GM21367 (cell line): Measurements from ENCODE around the gene SLC25A13.
"Not testable (repeated sequence)": the region's sequence is repeated elsewhere in the genome, so short reads cannot be mapped to it uniquely, and the experiment has no call there.

Experiments
- ATAC-seq: cut with Tn5 transposase; IDR thresholded peaks from one replicate; pipeline ENCODE4 v1.9.1; 2021; ENCODE audit not compliant: unreplicated experiment

SLC25A13 gene

GRCh38 chr7:96299496-96299895 lies 22.4 kb downstream of the SLC25A13 start:
- ATAC-seq = no peak

GRCh38 chr7:96297876-96298275 lies 24.0 kb downstream of the SLC25A13 start:
- ATAC-seq = no peak

GRCh38 chr7:96297446-96297845 lies 24.5 kb downstream of the SLC25A13 start:
- not testable (repeated sequence) for ATAC-seq

GRCh38 chr7:96293911-96294310 lies 28.0 kb downstream of the SLC25A13 start:
- ATAC-seq = not testable (repeated sequence)

- ATAC-seq = peak; percentile 1
Observed at GRCh38 chr7:96287559-96287958, 34.3 kb downstream of the SLC25A13 start.

GRCh38 chr7:96287132-96287531 lies 34.8 kb downstream of the SLC25A13 start:
- peak; percentile 35 for ATAC-seq

GRCh38 chr7:96285579-96285978 lies 36.3 kb downstream of the SLC25A13 start:
- ATAC-seq = peak; percentile 68

GRCh38 chr7:96284835-96285234 lies 37.1 kb downstream of the SLC25A13 start:
- ATAC-seq = peak; percentile 45

- no peak for ATAC-seq
Observed at GRCh38 chr7:96284240-96284639, 37.7 kb downstream of the SLC25A13 start.

- no peak for ATAC-seq
Observed at GRCh38 chr7:96282835-96283234, 39.1 kb downstream of the SLC25A13 start.

- ATAC-seq = no peak
Observed at GRCh38 chr7:96277921-96278320, 44.0 kb downstream of the SLC25A13 start.

GRCh38 chr7:96276019-96276418 lies 45.9 kb downstream of the SLC25A13 start:
- ATAC-seq = no peak

GRCh38 chr7:96273716-96274115 lies 48.2 kb downstream of the SLC25A13 start:
- ATAC-seq = no peak

GRCh38 chr7:96269246-96269994 lies 52.5 kb downstream of the SLC25A13 start:
- ATAC-seq = no peak

- ATAC-seq = no peak
Observed at GRCh38 chr7:96266580-96266979, 55.3 kb downstream of the SLC25A13 start.

- no peak for ATAC-seq
Observed at GRCh38 chr7:96266015-96266414, 55.9 kb downstream of the SLC25A13 start.

- ATAC-seq = no peak
Observed at GRCh38 chr7:96253964-96254363, 67.9 kb downstream of the SLC25A13 start.

GRCh38 chr7:96253441-96253840 lies 68.5 kb downstream of the SLC25A13 start:
- no peak for ATAC-seq

- no peak for ATAC-seq
Observed at GRCh38 chr7:96250776-96251361, 71.0 kb downstream of the SLC25A13 start.

- no peak for ATAC-seq
Observed at GRCh38 chr7:96248405-96248804, 73.5 kb downstream of the SLC25A13 start.

- ATAC-seq = no peak
Observed at GRCh38 chr7:96246919-96247318, 75.0 kb downstream of the SLC25A13 start.

GRCh38 chr7:96244992-96245292 lies 77.0 kb downstream of the SLC25A13 start:
- no peak for ATAC-seq
